Measurements from ENCODE around the gene ME3. TPM values are rescaled to one million over a fixed set of nuclear protein-coding genes. Genes with fewer than 3 reads are reported as not detected.

The ME3 gene
- total RNA-seq, 1 experiment from 2014 or later = 0.30 TPM

- peaks cover 8 to 15% of the 10 kb centered on the region in 2 experiments for H3K4me1 ChIP-seq (ENCODE audit: control insufficient read depth in 1 of 2, insufficient read depth in 2 of 2, low read length in 2 of 2)
- H3K9me3 ChIP-seq (ENCODE audit: control insufficient read depth in 1 of 2, insufficient read depth in 1 of 2, low read depth in 1 of 2, low read length in 2 of 2) = no peaks in the 10 kb centered on the region
- H4K20me1 ChIP-seq (ENCODE audit: insufficient read depth) = no peaks in the 10 kb centered on the region
- no peak for TF ChIP-seq MAX (IDR thresholded peaks at IDR 0.05)
- TF ChIP-seq, protein P1, sequence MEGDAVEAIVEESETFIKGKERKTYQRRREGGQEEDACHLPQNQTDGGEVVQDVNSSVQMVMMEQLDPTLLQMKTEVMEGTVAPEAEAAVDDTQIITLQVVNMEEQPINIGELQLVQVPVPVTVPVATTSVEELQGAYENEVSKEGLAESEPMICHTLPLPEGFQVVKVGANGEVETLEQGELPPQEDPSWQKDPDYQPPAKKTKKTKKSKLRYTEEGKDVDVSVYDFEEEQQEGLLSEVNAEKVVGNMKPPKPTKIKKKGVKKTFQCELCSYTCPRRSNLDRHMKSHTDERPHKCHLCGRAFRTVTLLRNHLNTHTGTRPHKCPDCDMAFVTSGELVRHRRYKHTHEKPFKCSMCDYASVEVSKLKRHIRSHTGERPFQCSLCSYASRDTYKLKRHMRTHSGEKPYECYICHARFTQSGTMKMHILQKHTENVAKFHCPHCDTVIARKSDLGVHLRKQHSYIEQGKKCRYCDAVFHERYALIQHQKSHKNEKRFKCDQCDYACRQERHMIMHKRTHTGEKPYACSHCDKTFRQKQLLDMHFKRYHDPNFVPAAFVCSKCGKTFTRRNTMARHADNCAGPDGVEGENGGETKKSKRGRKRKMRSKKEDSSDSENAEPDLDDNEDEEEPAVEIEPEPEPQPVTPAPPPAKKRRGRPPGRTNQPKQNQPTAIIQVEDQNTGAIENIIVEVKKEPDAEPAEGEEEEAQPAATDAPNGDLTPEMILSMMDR (IDR thresholded peaks at IDR 0.05 in 2 of 3, conservative IDR thresholded peaks at IDR 0.05 in 1 of 3; ENCODE audit: borderline replicate concordance in 1 of 3, insufficient read depth in 1 of 3, low read depth in 2 of 3, low read length in 2 of 3) = peak in 2 of 3 experiments; percentile 6 to 25; a peak in 2 of 6 replicates
- peak; percentile 36; the same call in 1 of the 2 replicates for TF ChIP-seq RAD21 (IDR thresholded peaks at IDR 0.05; ENCODE audit: low read depth)
- no peak for TF ChIP-seq EZH2phosphoT487 (IDR thresholded peaks at IDR 0.05; ENCODE audit: borderline replicate concordance)
- RAD21 ChIA-PET (ENCODE audit: low non-redundant PET in 1 of 2, low total read pairs in 2 of 2, uncharacterized antibody in 2 of 2, unreplicated experiment in 2 of 2) = no interaction called here
- no peaks in the 10 kb centered on the region for H3K27me3 ChIP-seq (ENCODE audit: insufficient read depth, low read length)
- H3K27ac ChIP-seq (ENCODE audit: low read depth, low read length) = no peak overlapping the region
- no peak overlapping the region for H3K4me3 ChIP-seq (replicated peaks in 1 of 2; ENCODE audit: low read depth in 1 of 2, low read length in 2 of 2)
- H3K36me3 ChIP-seq (ENCODE audit: control insufficient read depth in 1 of 2, insufficient read depth in 2 of 2, low read length in 2 of 2) = no peaks in the 10 kb centered on the region
- H3K79me2 ChIP-seq (ENCODE audit: insufficient read depth, low read length) = no peaks in the 10 kb centered on the region
- intact Hi-C loops (cut with micrococcal nuclease) = no loop called here
- CTCF ChIA-PET = no interaction called here
- ATAC-seq = no peak
- no peak overlapping the region for H2AFZ ChIP-seq (ENCODE audit: low read depth, low read length, poor library complexity, severe bottlenecking)
- no peak for DNase-seq (ENCODE audit: low read depth, low spot score)
- H3K9me2 ChIP-seq (ENCODE audit: insufficient read depth) = no peaks in the 10 kb centered on the region
- H3K4me2 ChIP-seq (ENCODE audit: low read length) = no peak overlapping the region
- BruUV-seq (replicated peaks) = no TSS peak
- H3K9ac ChIP-seq (ENCODE audit: low read length) = no peak overlapping the region
- POLR2A ChIA-PET = no interaction called here
These were observed 184.7 kb downstream of the ME3 start for GRCh38 chr11:86487671-86488070.

DNA sequence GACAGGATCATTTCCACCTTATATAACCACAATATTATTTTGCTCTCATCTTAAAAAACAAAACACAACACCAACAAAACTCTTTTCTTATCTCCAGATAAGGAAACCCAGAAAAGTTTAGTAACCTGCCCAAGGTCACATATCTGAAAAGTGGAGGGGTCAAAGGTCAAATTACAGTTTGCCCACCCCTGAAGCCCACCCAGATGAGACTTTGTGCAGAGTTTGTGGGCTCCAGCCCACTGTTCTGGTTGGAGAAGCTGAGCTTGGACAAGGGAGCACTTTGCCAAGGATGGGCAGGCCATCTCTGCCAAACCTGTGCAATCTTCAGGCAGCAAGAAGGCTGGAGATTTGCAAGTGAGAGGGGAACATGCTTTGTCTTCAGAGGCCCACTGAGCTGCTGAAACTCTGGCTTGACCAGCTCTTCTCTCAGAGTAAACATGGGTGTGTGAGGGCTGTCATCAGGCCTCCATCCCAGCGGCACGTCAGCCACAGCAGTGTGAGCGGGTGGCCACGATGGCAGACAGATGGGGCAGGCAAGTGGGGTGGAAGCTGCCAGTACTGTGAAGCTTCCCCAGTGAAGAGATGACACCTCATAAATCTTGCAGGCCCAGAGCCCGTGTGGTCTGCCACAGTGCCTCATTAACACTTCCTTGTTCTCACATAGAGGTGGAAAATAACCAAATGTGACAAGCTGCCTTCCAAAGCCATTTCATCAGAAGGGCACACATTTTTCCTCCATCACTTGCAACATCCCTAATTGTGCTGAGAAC, 186.0 kb downstream of the ME3 start:
- DNase-seq (ENCODE audit: low read depth, low spot score) (no peak), ATAC-seq (no peak)
- H4K20me1 ChIP-seq (ENCODE audit: insufficient read depth) = no peaks in the 10 kb centered on the region
- intact Hi-C loops (cut with micrococcal nuclease) = no loop called here
- no peaks in the 10 kb centered on the region for H3K9me2 ChIP-seq (ENCODE audit: insufficient read depth)
- no peak overlapping the region for H3K27ac ChIP-seq (ENCODE audit: low read depth, low read length)
- H3K36me3 ChIP-seq (ENCODE audit: control insufficient read depth in 1 of 2, insufficient read depth in 2 of 2, low read length in 2 of 2) = no peaks in the 10 kb centered on the region
- no peaks in the 10 kb centered on the region for H3K9me3 ChIP-seq (ENCODE audit: control insufficient read depth in 1 of 2, insufficient read depth in 1 of 2, low read depth in 1 of 2, low read length in 2 of 2)
- H3K79me2 ChIP-seq (ENCODE audit: insufficient read depth, low read length) = no peaks in the 10 kb centered on the region
- BruUV-seq (replicated peaks) = no TSS peak
- ChIA-PET POLR2A (no interaction called here), CTCF (interaction anchor here (1.2 kb wide), 1 partner anchor 122 kb away, joined by 3 read pairs; no protein-coding TSS in a partner anchor), RAD21 (ENCODE audit: low non-redundant PET in 1 of 2, low total read pairs in 2 of 2, uncharacterized antibody in 2 of 2, unreplicated experiment in 2 of 2) (no interaction called here)
- H3K4me2 ChIP-seq (ENCODE audit: low read length) = no peak overlapping the region
- no peak overlapping the region for H3K9ac ChIP-seq (ENCODE audit: low read length)
- H2AFZ ChIP-seq (ENCODE audit: low read depth, low read length, poor library complexity, severe bottlenecking) = no peak overlapping the region
- H3K4me3 ChIP-seq (replicated peaks in 1 of 2; ENCODE audit: low read depth in 1 of 2, low read length in 2 of 2) = no peak overlapping the region
- H3K27me3 ChIP-seq (ENCODE audit: insufficient read depth, low read length) = no peaks in the 10 kb centered on the region
- H3K4me1 ChIP-seq (ENCODE audit: control insufficient read depth in 1 of 2, insufficient read depth in 2 of 2, low read length in 2 of 2) = peaks cover 8 to 15% of the 10 kb centered on the region in 2 experiments
- TF ChIP-seq, protein P2, sequence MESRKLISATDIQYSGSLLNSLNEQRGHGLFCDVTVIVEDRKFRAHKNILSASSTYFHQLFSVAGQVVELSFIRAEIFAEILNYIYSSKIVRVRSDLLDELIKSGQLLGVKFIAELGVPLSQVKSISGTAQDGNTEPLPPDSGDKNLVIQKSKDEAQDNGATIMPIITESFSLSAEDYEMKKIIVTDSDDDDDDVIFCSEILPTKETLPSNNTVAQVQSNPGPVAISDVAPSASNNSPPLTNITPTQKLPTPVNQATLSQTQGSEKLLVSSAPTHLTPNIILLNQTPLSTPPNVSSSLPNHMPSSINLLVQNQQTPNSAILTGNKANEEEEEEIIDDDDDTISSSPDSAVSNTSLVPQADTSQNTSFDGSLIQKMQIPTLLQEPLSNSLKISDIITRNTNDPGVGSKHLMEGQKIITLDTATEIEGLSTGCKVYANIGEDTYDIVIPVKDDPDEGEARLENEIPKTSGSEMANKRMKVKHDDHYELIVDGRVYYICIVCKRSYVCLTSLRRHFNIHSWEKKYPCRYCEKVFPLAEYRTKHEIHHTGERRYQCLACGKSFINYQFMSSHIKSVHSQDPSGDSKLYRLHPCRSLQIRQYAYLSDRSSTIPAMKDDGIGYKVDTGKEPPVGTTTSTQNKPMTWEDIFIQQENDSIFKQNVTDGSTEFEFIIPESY (IDR thresholded peaks at IDR 0.05; ENCODE audit: extremely low read depth, insufficient replicate concordance, low read length) = no peak
- TF ChIP-seq RAD21 (IDR thresholded peaks at IDR 0.05; ENCODE audit: low read depth) = no peak
- no peak for TF ChIP-seq CEBPB (IDR thresholded peaks at IDR 0.05; ENCODE audit: low read depth)
- no peak for TF ChIP-seq CBX3 (IDR thresholded peaks at IDR 0.05; ENCODE audit: low read depth)
- no peak for TF ChIP-seq EGR1 (IDR thresholded peaks at IDR 0.05; ENCODE audit: low read depth)
- TF ChIP-seq SP1 (IDR thresholded peaks at IDR 0.05; ENCODE audit: low read depth) = no peak
- no peak for TF ChIP-seq ATF3 (IDR thresholded peaks at IDR 0.05)
- TF ChIP-seq ZNF274 (IDR thresholded peaks at IDR 0.05; ENCODE audit: low read depth, low read length) = no peak
- TF ChIP-seq MAX (IDR thresholded peaks at IDR 0.05) = no peak

Data from HCT116 (cell line).